Glomerular visceral epithelial cell (primary cell): ENCODE data around the gene USP15.
"Not testable (repeated sequence)": the region's sequence is repeated elsewhere in the genome, so short reads cannot be mapped to it uniquely, and the experiment has no call there.

Experiments used
- DNase-seq: peaks from one replicate; pipeline ENCODE4 v3.0.0-alpha.2; 2016; ENCODE audit errors: extremely low spot score

The USP15 gene

GRCh38 chr12:62368430-62369223 lies 108.4 kb downstream of the USP15 start:
- DNase-seq = not testable (repeated sequence)

DNA sequence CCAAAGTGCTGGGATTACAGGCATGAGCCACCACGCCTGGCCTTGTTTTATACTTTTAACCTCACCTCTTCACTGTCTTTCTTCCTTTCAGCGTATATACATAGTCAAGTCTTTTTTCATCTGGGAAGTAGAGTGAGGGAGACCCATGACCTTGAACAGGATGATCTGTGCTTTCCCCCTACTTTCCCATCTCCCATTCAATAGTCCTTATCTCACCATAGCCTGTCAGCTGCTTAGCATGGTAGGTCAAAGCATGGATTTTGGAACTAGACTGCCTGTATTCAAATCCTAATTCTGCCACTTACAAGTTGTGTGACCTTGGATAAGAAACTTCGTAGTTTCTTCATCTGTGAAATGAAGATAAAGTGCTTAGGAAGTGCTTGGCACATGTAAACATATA lies 110.0 kb downstream of the USP15 start:
- no peak for DNase-seq

GRCh38 chr12:62371661-62372060 lies 111.5 kb downstream of the USP15 start:
- no peak for DNase-seq

GRCh38 chr12:62372134-62372533 lies 111.9 kb downstream of the USP15 start:
- DNase-seq = no peak

GRCh38 chr12:62372825-62373224 lies 112.6 kb downstream of the USP15 start:
- no peak for DNase-seq

GRCh38 chr12:62375603-62376002 lies 115.4 kb downstream of the USP15 start:
- DNase-seq = no peak

GRCh38 chr12:62379026-62379722 lies 119.0 kb downstream of the USP15 start:
- no peak for DNase-seq

- no peak for DNase-seq
Observed at GRCh38 chr12:62379723-62380045, 119.5 kb downstream of the USP15 start.

DNA sequence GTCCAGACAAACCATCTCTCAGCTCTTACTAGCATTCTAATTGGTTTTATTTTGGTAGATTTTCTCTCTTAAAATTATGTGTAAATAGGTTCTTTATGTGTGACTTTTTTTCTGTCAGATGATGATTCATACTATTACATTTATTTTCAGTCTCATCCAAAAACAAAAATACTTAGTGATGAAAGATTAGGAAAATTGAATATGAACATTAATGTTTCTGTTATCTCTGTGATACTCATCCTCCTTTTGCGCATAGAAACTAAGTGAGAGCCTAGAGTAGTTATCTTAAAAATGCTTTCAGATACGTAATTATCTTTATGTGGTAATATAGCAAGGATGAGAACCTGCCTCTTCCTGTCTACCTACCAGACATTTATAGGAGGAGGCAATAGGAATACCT lies 122.3 kb downstream of the USP15 start:
- DNase-seq = no peak

- no peak for DNase-seq
Observed at GRCh38 chr12:62396750-62397149, 136.5 kb downstream of the USP15 start.

DNA sequence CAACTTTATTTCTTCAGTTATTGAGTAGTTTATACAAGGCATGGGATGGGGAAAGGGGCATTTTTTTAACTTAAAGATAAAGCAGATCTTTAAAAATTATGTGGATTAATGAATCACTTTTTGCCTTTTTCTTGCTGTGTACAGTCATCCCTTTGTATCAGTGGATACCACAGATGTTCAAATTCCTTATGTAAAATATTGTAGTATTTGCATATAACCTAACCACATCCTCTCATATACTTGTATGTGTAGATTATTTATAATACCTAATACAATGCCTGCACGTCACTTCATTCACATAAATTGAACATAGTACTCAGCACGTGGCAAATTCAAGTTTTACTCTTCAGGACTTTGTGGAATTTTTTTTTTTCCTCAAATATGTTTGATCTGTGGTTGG lies 139.9 kb downstream of the USP15 start:
- DNase-seq = no peak

- DNase-seq = no peak
Observed at GRCh38 chr12:62401631-62402030, 141.4 kb downstream of the USP15 start.

DNA sequence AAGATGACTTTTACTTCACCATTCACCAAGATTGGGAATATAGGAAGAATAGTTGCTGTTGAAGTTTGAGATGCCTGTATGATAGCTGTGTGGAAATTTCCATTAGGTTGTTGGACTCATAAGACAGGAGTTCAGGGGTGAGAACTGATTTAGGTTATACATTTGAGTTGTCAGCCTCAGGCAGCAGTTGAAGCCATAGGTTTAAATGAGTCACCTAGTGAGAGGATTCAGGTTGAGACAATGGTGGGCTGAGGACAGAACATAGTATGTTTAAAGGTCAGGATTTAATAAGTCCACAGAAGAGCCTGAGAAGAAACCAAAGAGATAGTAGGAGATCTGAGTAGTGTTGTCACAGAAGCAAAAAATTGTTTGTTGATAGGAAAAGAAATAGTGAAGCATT lies 142.8 kb downstream of the USP15 start:
- DNase-seq = no peak

GRCh38 chr12:62407587-62407986 lies 147.4 kb downstream of the USP15 start:
- no peak for DNase-seq

- no peak for DNase-seq
Observed at GRCh38 chr12:62409068-62409467, 148.9 kb downstream of the USP15 start.

GRCh38 chr12:62414180-62414579 lies 154.0 kb downstream of the USP15 start:
- no peak for DNase-seq

- DNase-seq = no peak
Observed at GRCh38 chr12:62426089-62426488, 165.9 kb downstream of the USP15 start.

- DNase-seq = no peak
Observed at GRCh38 chr12:62429457-62429856, 169.3 kb downstream of the USP15 start.

DNA sequence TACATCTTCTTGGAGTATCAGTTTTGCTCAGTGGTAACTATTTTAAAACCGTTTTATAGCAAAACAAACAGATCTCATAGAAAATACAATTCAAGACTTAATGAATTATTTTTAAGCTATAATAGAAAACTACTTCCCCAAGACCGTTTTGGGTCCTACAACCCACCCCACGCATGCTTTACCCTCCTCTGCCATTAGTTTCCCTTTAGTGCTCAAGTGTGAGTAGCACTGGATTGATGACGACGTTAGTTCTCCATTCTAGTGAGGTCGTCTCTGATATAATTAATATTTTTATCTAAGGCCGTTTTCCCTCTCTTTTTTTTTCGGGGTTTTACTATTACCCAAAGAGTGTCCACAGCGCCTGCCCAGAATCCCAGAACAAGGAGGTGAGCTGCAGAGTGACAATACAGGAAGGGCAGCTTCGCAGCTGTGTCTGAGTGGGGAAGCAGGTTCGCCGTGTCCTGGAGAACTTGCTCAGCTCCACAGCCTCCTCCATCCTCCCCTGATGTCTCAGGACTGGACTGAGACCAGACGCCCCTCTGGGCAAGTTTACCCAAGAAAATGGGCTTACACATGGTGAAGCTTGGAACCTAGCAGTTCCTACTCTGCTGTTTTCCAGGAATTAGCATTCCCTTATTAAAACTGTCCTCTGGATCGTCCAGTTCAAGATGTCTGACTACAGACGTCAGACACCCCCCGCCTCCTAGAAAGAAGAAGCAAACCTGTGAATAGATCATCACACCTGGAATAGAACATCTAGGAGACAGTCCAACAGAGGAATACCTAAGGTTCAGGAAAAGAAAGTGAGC lies 174.5 kb downstream of the USP15 start:
- no peak for DNase-seq

- DNase-seq = peak; percentile 64
Observed at GRCh38 chr12:62435303-62436163, 175.3 kb downstream of the USP15 start.

- DNase-seq = no peak
Observed at GRCh38 chr12:62436164-62436503, 175.9 kb downstream of the USP15 start.
